Left lung (tissue), 10 donors: ENCODE data around the gene STAB1. TPM values are rescaled to one million over a fixed set of nuclear protein-coding genes. Genes with fewer than 3 reads are reported as not detected.
A peak's percentile ranks its signal among the peaks of the same experiment; 100 is the strongest.

ENCODE experiments used
- ATAC-seq: fragments of 200-7000 bp; cut with Tn5 transposase; one replicate; pipeline ENCODE4 v1.9.1; 2020; ENCODE audit warnings: moderate library complexity
- DNase-seq, 4 donors: peaks; one replicate each; pipeline ENCODE4 v3.0.0-alpha.2; 2013 to 2020
- H3K27ac ChIP-seq, 2 donors: fragments of 200-600 bp; sonication (generic) in 1 of 2; one replicate each; pipeline versions ENCODE4 v1.5.0 to v1.8.0; 2020 to 2021
- H3K27me3 ChIP-seq, 2 donors: fragments of 200-600 bp; sonication (generic) in 1 of 2; one replicate each; pipeline versions ENCODE4 v1.5.0 to v1.8.0; 2020 to 2021
- H3K36me3 ChIP-seq, 2 donors: fragments of 200-600 bp; sonication (generic) in 1 of 2; one replicate each; pipeline versions ENCODE4 v1.5.0 to v1.8.0; 2020 to 2021
- H3K4me1 ChIP-seq, 2 donors: fragments of 200-600 bp; one replicate each; pipeline ENCODE4 v1.8.0; 2021
- H3K4me3 ChIP-seq, 2 donors: fragments of 200-600 bp; sonication (generic) in 1 of 2; one replicate each; pipeline versions ENCODE4 v1.5.0 to v1.8.0; 2020 to 2021; ENCODE audit warnings: mild to moderate bottlenecking in 1 of 2
- H3K9me3 ChIP-seq, 2 donors: fragments of 200-600 bp; sonication (generic) in 1 of 2; one replicate each; pipeline versions ENCODE4 v1.5.0 to v1.8.0; 2020 to 2021
- CTCF ChIP-seq, 2 donors: fragments of 200-600 bp; sonication (generic) in 1 of 2; IDR thresholded peaks; one replicate each; pipeline versions ENCODE4 v1.5.0 to v1.8.0; 2021; ENCODE audit warnings: antibody characterized with exemption in 2 of 2
- intact Hi-C, 2 donors: fragments of 100-400 bp; cut with DNase I; formaldehyde crosslinking; loops; one replicate each; pipeline versions ENCODE4 v1.11.2 to v1.14.2; 2022
- polyA plus RNA-seq, 6 donors: library from polyadenylated mRNA; unstranded; fragments of 120-200 nt; gene quantifications; one replicate each; pipeline ENCODE4 v1.2.1, GENCODE V29; 2013; ENCODE audit not compliant: insufficient read length in 6 of 6
- total RNA-seq, 2 donors: library from RNA; stranded (reverse); fragmentation: NEBNext Ultra II Directional; extraction: Animal tissue kit (Norgen Biotek cat#: 25700); gene quantifications; one replicate each; pipeline ENCODE4 v1.2.1, GENCODE V29; 2021
- donor health status: DM: no; HTN: yes; CAD: no.
- donor health status: DM: no; HTN: no; CAD: no.

STAB1 gene
- total and polyA plus RNA-seq, 8 donors: 46.5 to 334 (median 51.4) TPM

GRCh38 chr3:52480768-52481715 is 14.1 kb upstream of the STAB1 start:
- ATAC-seq (no peak), DNase-seq (peak in 1 of 4 donors; percentile 77)
- intact Hi-C loops: no loop called here

GRCh38 chr3:52481819-52482521 is 13.2 kb upstream of the STAB1 start:
- peak in 1 of 4 donors; percentile 77 for DNase-seq
- peaks cover 0 to 4% of the 10 kb centered on the region in 2 donors for H3K4me1 ChIP-seq
- intact Hi-C loops: no loop called here
- no peaks in the 10 kb centered on the region for H3K9me3 ChIP-seq
- H3K27ac ChIP-seq: no peak overlapping the region
- H3K27me3 ChIP-seq: no peaks in the 10 kb centered on the region
- H3K36me3 ChIP-seq: peaks cover 0 to 90% of the 10 kb centered on the region in 2 donors
- no peak overlapping the region for H3K4me3 ChIP-seq
- no peak for ATAC-seq
- peak in 1 of 2 donors; percentile 24 for TF ChIP-seq CTCF (IDR thresholded peaks at IDR 0.05)

More at GRCh38 chr3:52480768-52481715, 14.1 kb upstream of the STAB1 start:
- H3K4me1 ChIP-seq: peaks cover 0 to 11% of the 10 kb centered on the region in 2 donors
- no peak overlapping the region for H3K27ac ChIP-seq
- H3K4me3 ChIP-seq: no peak overlapping the region
- TF ChIP-seq CTCF (IDR thresholded peaks at IDR 0.05): no peak
- no peaks in the 10 kb centered on the region for H3K27me3 ChIP-seq
- H3K36me3 ChIP-seq: peaks cover 0 to 90% of the 10 kb centered on the region in 2 donors
- H3K9me3 ChIP-seq: no peaks in the 10 kb centered on the region

- intact Hi-C loops: no loop called here
- ATAC-seq: no peak
- no peaks in the 10 kb centered on the region for H3K9me3 ChIP-seq
- no peaks in the 10 kb centered on the region for H3K27me3 ChIP-seq
- peak in 1 of 4 donors; percentile 76 for DNase-seq
- peak overlapping the region in 1 of 2 donors; percentile 16 for H3K27ac ChIP-seq
- H3K4me3 ChIP-seq: no peak overlapping the region
- no peak for TF ChIP-seq CTCF (IDR thresholded peaks at IDR 0.05)
- H3K36me3 ChIP-seq: peaks cover 0 to 90% of the 10 kb centered on the region in 2 donors
- H3K4me1 ChIP-seq: peaks cover 0 to 4% of the 10 kb centered on the region in 2 donors
Measured at GRCh38 chr3:52483081-52483480, 12.1 kb upstream of the STAB1 start.

- peaks cover 0 to 4% of the 10 kb centered on the region in 2 donors for H3K4me1 ChIP-seq
- TF ChIP-seq CTCF (IDR thresholded peaks at IDR 0.05): no peak
- peak in 3 of 4 donors; percentile 22 to 53 (median 38) for DNase-seq
- no peak overlapping the region for H3K4me3 ChIP-seq
- H3K27ac ChIP-seq: peak overlapping the region; percentile 16 to 40
- peaks cover 0 to 90% of the 10 kb centered on the region in 2 donors for H3K36me3 ChIP-seq
- intact Hi-C loops: no loop called here
- no peaks in the 10 kb centered on the region for H3K27me3 ChIP-seq
- H3K9me3 ChIP-seq: no peaks in the 10 kb centered on the region
- peak; percentile 17 for ATAC-seq
Measured at GRCh38 chr3:52483577-52484381, 11.4 kb upstream of the STAB1 start.
